Skeletal muscle satellite cell (primary cell): ENCODE results near the gene ARMC2.
"Not testable (repeated sequence)": the region's sequence is repeated elsewhere in the genome, so short reads cannot be mapped to it uniquely, and the experiment has no call there.

ENCODE experiments used
- H3K27me3 ChIP-seq: 2 replicates; pipeline ENCODE4 v1.7.0; 2013; ENCODE audit warnings: low read length; ENCODE audit not compliant: control insufficient read depth, insufficient read depth
- H3K36me3 ChIP-seq: 2 replicates; pipeline ENCODE4 v1.7.0; 2013; ENCODE audit warnings: mild to moderate bottlenecking, control low read depth, low read length; ENCODE audit not compliant: insufficient read depth
- H3K4me1 ChIP-seq: 2 replicates; pipeline ENCODE4 v1.7.0; 2013; ENCODE audit warnings: low read length; ENCODE audit not compliant: control insufficient read depth, insufficient read depth
- H3K4me2 ChIP-seq: 2 replicates; pipeline ENCODE4 v1.7.0; 2013; ENCODE audit warnings: mild to moderate bottlenecking, low read length
- H3K4me3 ChIP-seq: 2 replicates; pipeline ENCODE4 v1.7.0; 2013; ENCODE audit warnings: low read length
- H3K9ac ChIP-seq: 2 replicates; pipeline ENCODE4 v1.7.0; 2013; ENCODE audit warnings: mild to moderate bottlenecking, low read depth, low read length, moderate library complexity
- H3K9me3 ChIP-seq: replicated peaks from 2 replicates; pipeline ENCODE4 v1.7.0; 2013; ENCODE audit warnings: mild to moderate bottlenecking, control low read depth, low read length

The ARMC2 gene

DNA sequence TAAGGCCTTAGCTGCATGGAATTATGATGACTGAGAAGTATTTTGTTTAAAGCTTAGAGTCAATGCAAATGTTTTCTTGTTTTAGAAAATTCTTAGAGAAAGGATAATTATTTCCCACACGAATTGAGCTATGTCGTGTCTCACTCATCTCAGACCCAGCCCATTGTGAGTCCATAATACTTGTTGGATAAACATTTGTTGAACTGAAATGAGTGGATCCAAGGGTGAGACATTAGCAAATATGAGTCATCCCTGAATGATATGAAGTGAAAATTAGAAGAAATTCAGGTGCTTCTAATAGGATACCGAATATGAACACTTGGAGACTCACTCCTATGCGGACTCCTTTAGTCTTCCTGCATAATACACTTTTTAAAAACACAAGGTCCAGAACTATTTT lies 41.6 kb upstream of the ARMC2 start:
- no peaks in the 10 kb centered on the region for H3K36me3 ChIP-seq
- H3K27me3 ChIP-seq: no peaks in the 10 kb centered on the region
- no peak overlapping the region for H3K4me3 ChIP-seq
- H3K9ac ChIP-seq: no peak overlapping the region
- no peaks in the 10 kb centered on the region for H3K4me1 ChIP-seq
- H3K4me2 ChIP-seq: no peak overlapping the region
- H3K9me3 ChIP-seq: no peaks in the 10 kb centered on the region

- H3K36me3 ChIP-seq: no peaks in the 10 kb centered on the region
- H3K4me3 ChIP-seq: no peak overlapping the region
- no peak overlapping the region for H3K4me2 ChIP-seq
- no peaks in the 10 kb centered on the region for H3K4me1 ChIP-seq
- H3K9me3 ChIP-seq: no peaks in the 10 kb centered on the region
- H3K27me3 ChIP-seq: no peaks in the 10 kb centered on the region
- no peak overlapping the region for H3K9ac ChIP-seq
Observed at GRCh38 chr6:108807928-108808327, 40.3 kb upstream of the ARMC2 start.

- Histone ChIP-seq H3K4me1 (no peaks in the 10 kb centered on the region), H3K9me3 (no peaks in the 10 kb centered on the region), H3K27me3 (no peaks in the 10 kb centered on the region), H3K36me3 (no peaks in the 10 kb centered on the region), H3K9ac (no peak overlapping the region), H3K4me2 (no peak overlapping the region), H3K4me3 (no peak overlapping the region)
Observed at GRCh38 chr6:108809211-108809610, 39.0 kb upstream of the ARMC2 start.

GRCh38 chr6:108810057-108810643 lies 38.1 kb upstream of the ARMC2 start:
- no peaks in the 10 kb centered on the region for H3K27me3 ChIP-seq
- H3K36me3 ChIP-seq: no peaks in the 10 kb centered on the region
- H3K4me1 ChIP-seq: no peaks in the 10 kb centered on the region

GRCh38 chr6:108811490-108811889 lies 36.7 kb upstream of the ARMC2 start:
- Histone ChIP-seq H3K9ac (no peak overlapping the region), H3K27me3 (no peaks in the 10 kb centered on the region), H3K4me3 (no peak overlapping the region), H3K4me2 (no peak overlapping the region), H3K9me3 (no peaks in the 10 kb centered on the region), H3K36me3 (no peaks in the 10 kb centered on the region), H3K4me1 (no peaks in the 10 kb centered on the region)

More at GRCh38 chr6:108810057-108810643, 38.1 kb upstream of the ARMC2 start:
- H3K4me2 ChIP-seq: no peak overlapping the region
- H3K4me3 ChIP-seq: no peak overlapping the region
- no peaks in the 10 kb centered on the region for H3K9me3 ChIP-seq
- H3K9ac ChIP-seq: no peak overlapping the region

GRCh38 chr6:108813218-108813617 lies 35.0 kb upstream of the ARMC2 start:
- not testable (repeated sequence) for H3K27me3 ChIP-seq, H3K36me3 ChIP-seq, H3K9ac ChIP-seq, H3K4me2 ChIP-seq, H3K9me3 ChIP-seq, H3K4me3 ChIP-seq, H3K4me1 ChIP-seq

DNA sequence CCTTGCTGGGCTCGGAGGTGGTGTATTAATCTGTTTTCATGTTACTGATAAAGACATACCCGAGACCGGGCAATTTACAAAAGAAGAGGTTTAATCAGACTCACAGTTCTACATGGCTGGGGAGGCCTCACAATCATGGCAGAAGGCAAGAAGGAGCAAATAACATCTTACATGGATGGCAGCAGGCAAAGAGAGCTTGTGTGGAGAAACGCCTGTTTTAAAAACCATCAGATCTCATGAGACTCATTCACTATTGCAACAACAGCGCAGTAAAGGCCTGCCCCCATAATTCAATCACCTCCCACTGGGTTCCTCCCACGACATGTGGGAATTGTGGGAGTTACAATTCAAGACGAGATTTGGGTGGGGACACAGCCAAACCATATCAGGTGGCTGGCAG lies 30.9 kb upstream of the ARMC2 start:
- not testable (repeated sequence) for H3K4me2 ChIP-seq, H3K4me3 ChIP-seq

GRCh38 chr6:108820006-108820405 lies 28.2 kb upstream of the ARMC2 start:
- Histone ChIP-seq H3K4me1 (no peaks in the 10 kb centered on the region), H3K9ac (no peak overlapping the region), H3K4me3 (no peak overlapping the region), H3K27me3 (no peaks in the 10 kb centered on the region), H3K36me3 (no peaks in the 10 kb centered on the region), H3K4me2 (no peak overlapping the region), H3K9me3 (no peaks in the 10 kb centered on the region)

More for the DNA sequence above, 30.9 kb upstream of the ARMC2 start:
- H3K4me1 ChIP-seq, H3K27me3 ChIP-seq, H3K9me3 ChIP-seq, H3K9ac ChIP-seq, H3K36me3 ChIP-seq: not testable (repeated sequence)

GRCh38 chr6:108822401-108822800 lies 25.8 kb upstream of the ARMC2 start:
- H3K9ac ChIP-seq: no peak overlapping the region
- no peaks in the 10 kb centered on the region for H3K4me1 ChIP-seq
- no peak overlapping the region for H3K4me3 ChIP-seq
- H3K27me3 ChIP-seq: no peaks in the 10 kb centered on the region
- no peaks in the 10 kb centered on the region for H3K36me3 ChIP-seq
- H3K4me2 ChIP-seq: no peak overlapping the region
- H3K9me3 ChIP-seq: no peaks in the 10 kb centered on the region

GRCh38 chr6:108825326-108825725 lies 22.9 kb upstream of the ARMC2 start:
- H3K36me3 ChIP-seq: no peaks in the 10 kb centered on the region
- no peaks in the 10 kb centered on the region for H3K4me1 ChIP-seq
- H3K4me3 ChIP-seq: no peak overlapping the region
- H3K9ac ChIP-seq: no peak overlapping the region
- H3K9me3 ChIP-seq: no peaks in the 10 kb centered on the region
- H3K27me3 ChIP-seq: no peaks in the 10 kb centered on the region
- no peak overlapping the region for H3K4me2 ChIP-seq

- H3K36me3 ChIP-seq: no peaks in the 10 kb centered on the region
- peaks cover 7% of the 10 kb centered on the region for H3K4me1 ChIP-seq
- H3K9me3 ChIP-seq: no peaks in the 10 kb centered on the region
- H3K9ac ChIP-seq: no peak overlapping the region
- H3K27me3 ChIP-seq: no peaks in the 10 kb centered on the region
- H3K4me2 ChIP-seq: no peak overlapping the region
- no peak overlapping the region for H3K4me3 ChIP-seq
Observed at GRCh38 chr6:108831104-108831503, 17.1 kb upstream of the ARMC2 start.

GRCh38 chr6:108832738-108833137 lies 15.5 kb upstream of the ARMC2 start:
- Histone ChIP-seq H3K36me3 (no peaks in the 10 kb centered on the region), H3K27me3 (no peaks in the 10 kb centered on the region), H3K9ac (no peak overlapping the region), H3K4me2 (no peak overlapping the region), H3K9me3 (no peaks in the 10 kb centered on the region), H3K4me1 (peaks cover 10% of the 10 kb centered on the region), H3K4me3 (no peak overlapping the region)
